ENCODE results near the gene CACNG4.
"Not testable (repeated sequence)": the region's sequence is repeated elsewhere in the genome, so short reads cannot be mapped to it uniquely, and the experiment has no call there.

The CACNG4 gene

DNA sequence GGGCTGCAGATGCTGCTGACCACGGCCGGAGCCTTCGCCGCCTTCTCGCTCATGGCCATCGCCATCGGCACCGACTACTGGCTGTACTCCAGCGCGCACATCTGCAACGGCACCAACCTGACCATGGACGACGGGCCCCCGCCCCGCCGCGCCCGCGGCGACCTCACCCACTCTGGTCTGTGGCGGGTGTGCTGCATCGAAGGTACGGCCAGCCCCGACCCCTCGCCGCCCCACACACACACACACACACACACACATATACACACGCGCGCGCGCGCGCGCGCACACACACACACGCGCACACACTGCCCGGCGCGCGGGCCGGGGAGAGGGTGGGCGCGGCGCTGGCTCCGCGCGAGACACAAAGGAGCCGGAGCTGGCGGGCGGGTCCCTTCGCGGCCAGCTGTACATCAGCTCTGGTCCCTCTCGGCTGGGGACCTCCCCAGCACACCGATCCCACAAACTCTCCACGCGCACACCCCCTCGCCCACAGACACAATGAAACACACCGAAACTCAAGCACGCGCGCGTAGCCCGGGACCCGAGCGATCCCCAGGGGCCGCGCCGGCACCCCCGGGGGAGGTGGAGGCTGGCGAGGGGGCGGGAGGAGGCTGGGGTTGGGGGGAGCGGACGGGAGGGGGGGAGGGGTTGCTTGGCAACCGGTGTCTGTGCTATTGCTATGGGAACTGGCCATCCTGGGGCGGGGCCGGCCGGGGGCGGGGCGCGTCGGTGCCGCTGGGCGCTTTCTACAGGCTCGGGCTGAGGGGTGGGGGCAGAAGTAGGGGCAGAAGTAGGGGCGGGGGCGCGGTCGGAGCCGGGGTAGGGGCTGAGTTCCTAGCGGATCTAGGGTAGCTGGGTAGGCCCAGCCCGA is 658 bp downstream of the CACNG4 start:
- no peak for DNase-seq (ENCODE audit: low read depth)

GRCh38 chr17:66965801-66966262 is 1.3 kb downstream of the CACNG4 start:
- DNase-seq (ENCODE audit: low read depth): no peak

GRCh38 chr17:66966298-66966697 is 1.8 kb downstream of the CACNG4 start:
- no peak for DNase-seq (ENCODE audit: low read depth)

DNA sequence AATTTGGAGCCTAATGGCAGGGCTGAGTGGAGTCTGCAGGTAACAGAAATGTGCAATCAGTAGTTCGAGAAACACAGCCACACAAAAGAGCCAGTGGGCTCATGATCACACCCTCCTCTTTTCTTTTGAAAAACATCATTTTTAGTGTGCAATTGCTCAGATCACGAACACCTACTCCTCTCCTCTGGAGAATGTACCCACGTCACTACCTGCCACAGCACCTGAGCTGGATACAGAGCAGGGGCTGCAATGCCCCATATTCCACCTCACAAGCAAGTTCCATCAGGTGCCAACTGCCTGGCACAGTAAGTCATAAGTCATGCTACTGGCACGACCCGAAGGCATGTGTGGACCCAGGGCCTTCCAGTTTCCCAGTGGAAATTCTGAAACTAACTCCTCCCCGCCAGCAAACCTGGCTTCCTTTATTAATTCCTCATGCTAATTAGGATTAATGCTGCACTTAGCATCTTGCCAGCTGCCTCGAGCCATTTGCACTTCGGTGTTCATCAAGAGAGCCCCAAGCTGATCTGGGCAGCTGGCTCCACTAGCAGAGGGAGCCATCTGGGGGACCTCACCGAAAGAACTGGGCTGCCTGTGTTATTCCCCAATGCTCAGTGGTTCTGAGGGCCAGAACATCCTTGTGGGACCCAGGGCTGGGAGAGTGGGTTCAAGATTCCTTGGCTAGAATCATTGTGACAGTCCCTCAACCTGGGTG is 2.4 kb downstream of the CACNG4 start:
- no peak for DNase-seq (ENCODE audit: low read depth)

DNA sequence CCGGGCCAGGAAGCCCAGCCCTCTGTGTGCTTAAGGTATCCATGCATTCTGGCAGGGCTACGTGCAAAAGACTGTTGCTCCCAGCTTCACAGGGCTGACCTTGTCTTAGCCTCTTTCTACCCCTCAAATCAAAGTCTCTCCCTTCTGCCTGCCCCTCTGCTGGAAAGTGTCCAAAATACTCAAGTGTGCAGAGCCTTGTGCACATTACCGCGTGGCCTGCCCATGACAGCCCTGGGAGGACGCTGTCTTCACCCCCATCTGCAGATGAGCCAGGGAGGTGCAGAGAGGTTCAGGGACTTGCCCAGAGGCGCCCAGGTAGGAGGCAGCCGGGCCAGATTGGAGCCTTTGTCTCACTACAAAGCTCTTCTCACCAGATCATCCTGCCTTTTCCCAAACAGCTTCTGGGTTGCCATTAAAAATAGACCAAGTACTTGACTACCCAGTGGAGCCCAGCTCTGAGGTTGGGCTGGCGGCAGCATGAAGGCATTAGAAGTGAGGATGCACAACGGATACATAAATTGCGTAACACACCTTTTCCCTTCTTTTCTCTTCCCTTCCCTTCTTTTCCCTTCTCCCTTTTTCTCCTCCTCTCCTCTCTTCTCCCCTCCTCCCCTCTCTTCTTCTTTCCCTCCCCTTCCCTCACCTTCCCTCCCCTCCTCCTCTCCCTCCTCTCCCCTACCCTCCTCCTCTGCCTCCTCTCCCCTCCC is 3.5 kb downstream of the CACNG4 start:
- no peak for DNase-seq (ENCODE audit: low read depth)

DNA sequence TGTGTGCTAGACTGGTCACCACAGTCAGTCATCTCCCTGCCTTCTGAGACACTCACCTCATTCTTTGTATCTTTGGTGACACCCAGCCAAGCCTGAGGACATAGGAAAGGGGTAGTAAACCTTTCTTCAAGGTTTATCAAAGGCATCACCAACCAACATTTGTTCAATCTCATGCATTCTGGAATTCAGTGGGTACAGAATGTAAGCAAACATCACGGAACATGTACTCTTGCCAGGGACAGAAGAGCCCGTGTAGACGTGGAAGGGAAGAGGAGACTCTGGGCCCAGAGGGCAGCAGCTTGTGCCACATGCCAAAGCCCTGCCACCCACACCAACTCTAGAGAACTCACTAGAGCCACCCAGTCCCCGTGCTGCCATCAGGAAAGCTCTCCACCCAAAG is 4.4 kb downstream of the CACNG4 start:
- DNase-seq (ENCODE audit: low read depth): no peak

GRCh38 chr17:66970140-66970539 is 5.6 kb downstream of the CACNG4 start:
- DNase-seq (ENCODE audit: low read depth): no peak

DNA sequence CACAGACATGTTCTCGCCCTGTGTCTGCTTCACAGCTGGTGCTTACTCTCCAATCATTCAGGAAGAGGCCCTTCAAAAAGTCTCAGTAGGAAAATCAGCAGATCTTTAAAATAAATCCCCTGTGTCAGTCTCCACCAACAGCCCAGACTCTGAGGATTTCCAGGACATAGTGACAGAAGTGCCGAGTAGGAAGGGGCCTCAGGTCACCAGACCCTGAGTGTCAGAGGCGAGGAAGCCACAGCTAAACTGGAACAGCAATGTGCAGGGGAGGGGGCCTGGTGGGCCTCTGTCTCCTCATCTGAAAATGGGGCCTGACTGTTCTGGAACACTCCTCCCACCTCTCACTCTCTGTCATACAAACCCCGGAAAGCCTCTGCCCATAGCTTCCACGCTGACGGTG is 6.3 kb downstream of the CACNG4 start:
- DNase-seq (ENCODE audit: low read depth): no peak

- DNase-seq (ENCODE audit: low read depth): no peak
Measured at GRCh38 chr17:66971264-66971663, 6.8 kb downstream of the CACNG4 start.

- no peak for DNase-seq (ENCODE audit: low read depth)
Measured at GRCh38 chr17:66971730-66972441, 7.4 kb downstream of the CACNG4 start.

DNA sequence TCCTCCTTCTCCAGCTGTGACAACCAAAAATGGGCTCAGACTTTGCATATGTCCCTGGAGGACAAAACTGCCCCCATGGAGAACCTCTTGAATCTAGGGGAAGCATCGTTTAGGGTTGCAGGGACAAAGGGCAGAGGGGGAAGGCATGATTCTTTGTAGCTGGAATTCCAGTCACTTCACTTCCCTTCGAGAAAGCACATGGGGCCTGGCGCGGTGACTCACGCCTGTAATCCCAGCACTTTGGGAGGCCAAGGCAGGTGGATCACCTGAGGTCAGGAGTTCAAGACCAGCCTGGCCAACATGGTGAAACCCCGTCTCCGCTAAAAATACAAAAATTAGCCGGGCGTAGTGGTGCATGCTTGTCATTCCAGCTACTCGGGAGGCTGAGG is 7.9 kb downstream of the CACNG4 start:
- DNase-seq (ENCODE audit: low read depth): not testable (repeated sequence)

GRCh38 chr17:66975188-66975587 is 10.7 kb downstream of the CACNG4 start:
- DNase-seq (ENCODE audit: low read depth): no peak

GRCh38 chr17:66975614-66976378 is 11.3 kb downstream of the CACNG4 start:
- no peak for DNase-seq (ENCODE audit: low read depth)

- DNase-seq (ENCODE audit: low read depth): no peak
Measured at GRCh38 chr17:66976379-66976663, 11.8 kb downstream of the CACNG4 start.

DNA sequence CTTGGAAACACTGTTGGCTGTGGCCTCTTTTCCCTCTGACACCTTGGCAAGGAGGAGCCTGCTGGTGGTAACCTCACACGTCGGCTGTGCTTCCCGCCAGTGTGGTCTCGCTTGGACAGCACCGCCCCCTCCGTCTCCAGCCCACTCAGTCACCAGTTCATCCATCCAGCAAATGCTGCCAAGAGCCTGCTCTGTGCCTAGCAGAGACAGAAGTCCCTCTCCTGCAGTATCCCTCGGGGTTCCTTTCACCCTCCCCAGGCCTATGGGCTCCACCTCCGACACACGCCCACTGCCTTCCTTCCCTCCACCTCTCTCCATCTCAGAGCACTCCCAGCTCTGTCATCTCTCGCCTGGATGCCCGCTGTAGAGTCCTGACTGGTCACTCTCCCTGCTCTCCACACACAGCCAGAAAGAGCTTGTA is 12.3 kb downstream of the CACNG4 start:
- no peak for DNase-seq (ENCODE audit: low read depth)

GRCh38 chr17:66978514-66979061 is 14.1 kb downstream of the CACNG4 start:
- DNase-seq (ENCODE audit: low read depth): no peak

DNA sequence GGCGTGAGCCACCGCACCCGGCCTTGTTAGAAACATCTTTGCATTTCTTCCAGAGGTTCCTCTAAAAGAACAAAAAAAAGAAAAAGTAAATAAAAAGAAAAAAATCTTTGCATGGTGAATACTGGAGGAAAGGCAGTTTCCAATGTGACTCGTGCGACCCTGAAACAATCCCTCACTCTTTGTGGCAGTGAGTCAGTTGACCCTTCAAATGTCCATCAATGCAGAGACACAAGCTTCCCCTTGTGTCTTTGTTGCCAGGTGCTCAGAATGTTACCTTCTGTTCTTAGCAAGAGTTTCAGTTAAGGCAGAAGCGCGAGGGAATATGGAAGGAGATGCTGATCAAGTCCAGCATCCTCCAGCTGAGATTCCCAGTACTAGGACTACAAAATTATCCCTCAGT is 16.4 kb downstream of the CACNG4 start:
- DNase-seq (ENCODE audit: low read depth): no peak

- DNase-seq (ENCODE audit: low read depth): no peak
Measured at GRCh38 chr17:66981983-66982508, 17.5 kb downstream of the CACNG4 start.

DNA sequence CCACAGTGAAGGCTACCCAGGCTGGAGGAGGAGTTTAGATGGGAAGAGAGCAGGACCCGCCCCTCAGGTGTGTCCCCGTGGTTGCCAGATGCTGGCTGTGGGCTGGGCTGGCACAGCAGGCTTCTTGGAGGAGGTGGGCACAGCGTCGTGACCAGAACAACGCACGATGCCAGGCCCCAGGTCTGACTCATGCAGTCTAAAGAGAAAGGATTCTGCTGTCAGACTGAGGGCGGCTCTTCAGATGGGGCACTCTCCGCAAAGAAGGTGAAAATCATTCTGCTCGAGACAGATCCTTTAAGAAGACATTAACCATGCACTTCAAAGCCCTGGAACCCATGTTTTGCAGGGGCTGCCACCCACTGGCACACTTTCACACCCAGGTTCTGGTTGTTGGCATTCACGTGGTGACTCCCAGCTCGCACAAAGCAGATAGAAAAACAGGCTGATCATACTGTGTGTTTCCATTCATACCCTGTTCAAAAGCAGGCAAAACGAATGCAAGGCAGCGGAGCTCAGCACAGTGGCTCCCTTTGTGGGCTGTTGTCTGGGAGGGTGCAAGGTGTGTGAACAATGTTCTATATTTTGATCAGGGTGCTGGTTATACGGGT is 19.0 kb downstream of the CACNG4 start:
- DNase-seq (ENCODE audit: low read depth): no peak

DNA sequence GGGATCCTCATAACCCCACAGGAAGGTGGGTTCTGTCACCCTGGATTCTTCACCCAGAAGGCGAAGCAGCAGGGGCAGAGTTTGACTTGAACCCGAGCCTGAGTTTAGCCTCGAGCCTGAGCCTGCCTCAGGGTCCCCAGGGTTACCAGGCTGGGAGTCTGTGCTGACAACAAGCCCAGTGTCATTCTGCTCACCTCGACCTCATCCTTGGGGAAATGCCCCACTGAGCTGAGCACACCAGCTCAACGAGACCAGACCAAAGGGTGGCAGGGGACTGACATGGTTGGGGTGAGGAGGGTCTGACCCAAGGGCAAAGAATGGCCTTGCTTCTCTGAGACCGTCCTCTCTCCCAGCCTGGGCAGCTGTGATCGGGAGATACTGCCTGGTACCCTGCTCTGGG is 20.2 kb downstream of the CACNG4 start:
- no peak for DNase-seq (ENCODE audit: low read depth)

Measured in activated T-helper 1 cell treated with Interleukin-2 at 50 U/mL for 16 hours (primary cell).